DND-41 (cell line): Measurements from ENCODE around the gene RHOH.

ENCODE experiments used
- CTCF ChIP-seq: IDR thresholded peaks from 2 replicates; pipeline ENCODE4 v1.5.1; 2012; ENCODE audit warnings: borderline replicate concordance, low read length, moderate library complexity, mild to moderate bottlenecking; ENCODE audit not compliant: poor library complexity, severe bottlenecking; ENCODE audit errors: extremely low read depth
- EZH2 ChIP-seq: IDR thresholded peaks from 3 replicates; pipeline ENCODE4 v1.6.1; 2012; ENCODE audit warnings: borderline replicate concordance, low read depth, mild to moderate bottlenecking, moderate library complexity, low read length, inconsistent platforms; ENCODE audit not compliant: severe bottlenecking

- TF ChIP-seq CTCF (no peak), EZH2 (no peak)
Observed at GRCh38 chr4:40233227-40233626, 36.4 kb downstream of the RHOH start.
